Gastrocnemius medialis (tissue), 4 donors: Measurements from ENCODE around the gene SCN3A.

Experiments
- POLR2A ChIP-seq, 2 donors: fragments of 450-650 bp; IDR thresholded peaks; one replicate each; pipeline ENCODE4 v1.6.1; 2017; ENCODE audit warnings: antibody characterized with exemption in 2 of 2, mild to moderate bottlenecking in 2 of 2, moderate library complexity in 2 of 2
- TF ChIP-seq, protein P1 (sequence below), 5 experiments: fragments of 450-650 bp in 3 of 5; fragments of 200-600 bp in 2 of 5; sonication (generic) in 2 of 5; IDR thresholded peaks in 4 of 5; conservative IDR thresholded peaks in 1 of 5; 1 replicate in 4 of 5; 2 replicates in 1 of 5; pipeline ENCODE4 v1.5.1; 2016 to 2019; ENCODE audit warnings: antibody characterized with exemption in 5 of 5, mild to moderate bottlenecking in 3 of 5, moderate library complexity in 3 of 5

DNA sequence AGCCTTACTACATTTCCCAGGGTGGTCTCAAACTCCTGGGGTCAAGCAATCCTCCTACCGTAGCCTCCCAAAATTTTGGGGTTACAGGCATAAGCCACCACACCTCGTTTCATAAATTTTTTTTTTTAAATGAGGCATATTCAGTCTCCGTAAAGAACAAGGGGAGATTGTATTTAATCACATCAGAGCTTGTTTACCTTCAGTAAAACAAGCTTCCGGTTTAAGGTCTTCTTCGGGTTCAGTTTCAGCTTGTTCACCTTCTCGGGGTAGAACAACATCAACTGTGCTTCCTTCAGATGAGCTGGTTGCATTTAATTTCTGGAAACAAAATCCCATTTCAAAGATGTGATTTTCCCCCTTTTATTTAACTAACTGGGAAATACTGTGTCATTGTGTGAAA is 88.6 kb downstream of the SCN3A start:
- TF ChIP-seq, protein P1, sequence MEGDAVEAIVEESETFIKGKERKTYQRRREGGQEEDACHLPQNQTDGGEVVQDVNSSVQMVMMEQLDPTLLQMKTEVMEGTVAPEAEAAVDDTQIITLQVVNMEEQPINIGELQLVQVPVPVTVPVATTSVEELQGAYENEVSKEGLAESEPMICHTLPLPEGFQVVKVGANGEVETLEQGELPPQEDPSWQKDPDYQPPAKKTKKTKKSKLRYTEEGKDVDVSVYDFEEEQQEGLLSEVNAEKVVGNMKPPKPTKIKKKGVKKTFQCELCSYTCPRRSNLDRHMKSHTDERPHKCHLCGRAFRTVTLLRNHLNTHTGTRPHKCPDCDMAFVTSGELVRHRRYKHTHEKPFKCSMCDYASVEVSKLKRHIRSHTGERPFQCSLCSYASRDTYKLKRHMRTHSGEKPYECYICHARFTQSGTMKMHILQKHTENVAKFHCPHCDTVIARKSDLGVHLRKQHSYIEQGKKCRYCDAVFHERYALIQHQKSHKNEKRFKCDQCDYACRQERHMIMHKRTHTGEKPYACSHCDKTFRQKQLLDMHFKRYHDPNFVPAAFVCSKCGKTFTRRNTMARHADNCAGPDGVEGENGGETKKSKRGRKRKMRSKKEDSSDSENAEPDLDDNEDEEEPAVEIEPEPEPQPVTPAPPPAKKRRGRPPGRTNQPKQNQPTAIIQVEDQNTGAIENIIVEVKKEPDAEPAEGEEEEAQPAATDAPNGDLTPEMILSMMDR (IDR thresholded peaks at IDR 0.05 in 4 of 5, conservative IDR thresholded peaks at IDR 0.05 in 1 of 5): no peak
- no peak for TF ChIP-seq POLR2A (IDR thresholded peaks at IDR 0.05)
